ENCODE results near the gene KIF11. TPM values are rescaled to one million over a fixed set of nuclear protein-coding genes. Genes with fewer than 3 reads are reported as not detected.

The KIF11 gene
- total RNA-seq, 1 experiment from 2014 or later = 37.4 TPM

DNA sequence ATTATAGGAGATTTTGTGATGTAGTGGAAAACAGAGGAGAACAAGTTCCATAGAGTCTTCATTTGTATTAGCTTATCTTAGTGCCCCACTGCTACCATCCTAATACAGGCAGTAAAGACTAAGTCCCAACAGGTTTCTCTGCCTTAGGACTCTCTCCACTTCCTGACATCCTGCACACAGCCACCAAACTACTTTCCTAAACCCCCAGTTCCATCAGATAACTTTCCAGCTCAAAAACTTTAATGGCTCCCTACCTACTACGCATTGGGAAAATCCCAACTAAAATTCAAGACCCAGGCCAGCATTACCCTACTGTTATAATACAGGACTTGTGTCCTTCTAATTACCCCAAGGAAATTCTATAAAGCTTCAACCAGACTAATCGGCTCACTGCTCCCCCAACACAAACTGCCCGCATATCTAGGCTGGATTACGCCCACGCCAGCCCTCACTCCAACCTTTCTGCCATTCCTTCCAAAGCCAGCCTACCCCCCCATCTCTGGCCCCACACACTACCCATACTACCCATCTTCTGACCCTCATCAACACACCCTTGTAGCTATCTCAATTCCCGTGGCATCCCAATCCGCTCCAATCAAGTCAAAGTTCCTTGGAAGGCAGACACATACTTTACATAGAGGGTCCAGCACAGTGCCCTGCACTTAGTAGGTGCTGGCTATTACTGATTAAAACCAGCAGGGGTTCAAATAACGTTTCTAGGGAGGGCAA is 20.4 kb upstream of the KIF11 start:
- BruUV-seq (replicated peaks) = no TSS peak
- CTCF ChIA-PET = interaction anchor here (1.2 kb wide), 1 partner anchor 56 kb away, joined by 3 read pairs; no protein-coding TSS in a partner anchor
- H3K27me3 Mint-ChIP-seq (ENCODE audit: unreplicated experiment) = no peaks in the 10 kb centered on the region
- no peaks in the 10 kb centered on the region for H3K9me3 Mint-ChIP-seq (ENCODE audit: low read depth, unreplicated experiment)
- H3K27ac Mint-ChIP-seq (ENCODE audit: unreplicated experiment) = peak overlapping the region; percentile 30
- peak overlapping the region; percentile 76 for H3K4me3 Mint-ChIP-seq (ENCODE audit: low read depth, unreplicated experiment)
- DNase-seq = no peak
- intact Hi-C loops (cut with micrococcal nuclease; ENCODE audit: unreplicated experiment) = no loop called here
- TF ChIP-seq, protein P1, sequence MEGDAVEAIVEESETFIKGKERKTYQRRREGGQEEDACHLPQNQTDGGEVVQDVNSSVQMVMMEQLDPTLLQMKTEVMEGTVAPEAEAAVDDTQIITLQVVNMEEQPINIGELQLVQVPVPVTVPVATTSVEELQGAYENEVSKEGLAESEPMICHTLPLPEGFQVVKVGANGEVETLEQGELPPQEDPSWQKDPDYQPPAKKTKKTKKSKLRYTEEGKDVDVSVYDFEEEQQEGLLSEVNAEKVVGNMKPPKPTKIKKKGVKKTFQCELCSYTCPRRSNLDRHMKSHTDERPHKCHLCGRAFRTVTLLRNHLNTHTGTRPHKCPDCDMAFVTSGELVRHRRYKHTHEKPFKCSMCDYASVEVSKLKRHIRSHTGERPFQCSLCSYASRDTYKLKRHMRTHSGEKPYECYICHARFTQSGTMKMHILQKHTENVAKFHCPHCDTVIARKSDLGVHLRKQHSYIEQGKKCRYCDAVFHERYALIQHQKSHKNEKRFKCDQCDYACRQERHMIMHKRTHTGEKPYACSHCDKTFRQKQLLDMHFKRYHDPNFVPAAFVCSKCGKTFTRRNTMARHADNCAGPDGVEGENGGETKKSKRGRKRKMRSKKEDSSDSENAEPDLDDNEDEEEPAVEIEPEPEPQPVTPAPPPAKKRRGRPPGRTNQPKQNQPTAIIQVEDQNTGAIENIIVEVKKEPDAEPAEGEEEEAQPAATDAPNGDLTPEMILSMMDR (IDR thresholded peaks at IDR 0.05; ENCODE audit: unreplicated experiment) = no peak
- peaks cover 32% of the 10 kb centered on the region for H3K36me3 Mint-ChIP-seq (ENCODE audit: insufficient read depth, unreplicated experiment)
- H3K4me1 Mint-ChIP-seq (ENCODE audit: low read depth, unreplicated experiment) = peaks cover 34% of the 10 kb centered on the region

DNA sequence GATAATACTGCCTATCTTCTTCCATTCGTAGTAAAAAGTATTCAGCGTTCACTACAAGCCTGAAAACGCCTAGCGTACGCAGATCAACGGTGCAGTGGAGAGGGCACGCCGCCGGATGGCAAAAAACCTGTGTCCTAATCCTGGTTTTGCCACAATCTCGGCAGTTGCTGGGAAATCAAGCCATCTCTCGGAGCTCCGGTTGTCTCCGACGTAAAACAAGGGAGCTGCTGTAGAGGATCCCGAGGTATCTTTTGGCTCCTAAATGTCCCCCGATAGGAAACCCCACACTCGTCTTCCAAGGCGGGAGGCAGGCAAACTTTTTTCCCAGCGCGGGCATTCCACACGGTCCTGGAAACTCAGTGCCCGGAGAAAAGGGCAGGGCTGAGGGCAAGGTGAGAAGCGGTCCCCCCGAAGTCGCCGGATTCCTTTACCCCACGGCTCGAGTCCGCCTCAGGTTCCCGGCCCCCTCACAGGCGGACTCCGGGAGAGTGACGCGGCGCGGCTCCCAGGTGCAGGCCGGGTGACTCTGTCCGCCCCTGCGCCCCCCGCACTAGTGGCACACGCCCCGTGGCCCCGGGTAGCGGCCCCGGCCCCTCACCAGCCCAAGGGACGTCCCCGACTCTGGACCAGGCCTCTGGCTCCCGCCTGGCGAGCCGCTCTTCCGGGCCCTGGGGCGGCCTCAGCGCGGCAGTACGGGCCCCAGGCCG is 19.7 kb upstream of the KIF11 start:
- CTCF ChIA-PET = interaction anchor here (1.0 to 3.4 kb wide), 2 partner anchors 18 to 56 kb away, joined by 11 to 13 read pairs; no protein-coding TSS in a partner anchor
- BruUV-seq (replicated peaks) = TSS peak; percentile 38
- Mint-ChIP-seq H3K9me3 (ENCODE audit: low read depth, unreplicated experiment) (no peaks in the 10 kb centered on the region), H3K4me3 (ENCODE audit: low read depth, unreplicated experiment) (peak overlapping the region; percentile 76), H3K36me3 (ENCODE audit: insufficient read depth, unreplicated experiment) (peaks cover 32% of the 10 kb centered on the region), H3K4me1 (ENCODE audit: low read depth, unreplicated experiment) (peaks cover 27% of the 10 kb centered on the region), H3K27me3 (ENCODE audit: unreplicated experiment) (no peaks in the 10 kb centered on the region), H3K27ac (ENCODE audit: unreplicated experiment) (peak overlapping the region; percentile 30)
- intact Hi-C loops (cut with micrococcal nuclease; ENCODE audit: unreplicated experiment) = no loop called here
- DNase-seq = no peak
- TF ChIP-seq, protein P1 (IDR thresholded peaks at IDR 0.05; ENCODE audit: unreplicated experiment) = no peak

DNA sequence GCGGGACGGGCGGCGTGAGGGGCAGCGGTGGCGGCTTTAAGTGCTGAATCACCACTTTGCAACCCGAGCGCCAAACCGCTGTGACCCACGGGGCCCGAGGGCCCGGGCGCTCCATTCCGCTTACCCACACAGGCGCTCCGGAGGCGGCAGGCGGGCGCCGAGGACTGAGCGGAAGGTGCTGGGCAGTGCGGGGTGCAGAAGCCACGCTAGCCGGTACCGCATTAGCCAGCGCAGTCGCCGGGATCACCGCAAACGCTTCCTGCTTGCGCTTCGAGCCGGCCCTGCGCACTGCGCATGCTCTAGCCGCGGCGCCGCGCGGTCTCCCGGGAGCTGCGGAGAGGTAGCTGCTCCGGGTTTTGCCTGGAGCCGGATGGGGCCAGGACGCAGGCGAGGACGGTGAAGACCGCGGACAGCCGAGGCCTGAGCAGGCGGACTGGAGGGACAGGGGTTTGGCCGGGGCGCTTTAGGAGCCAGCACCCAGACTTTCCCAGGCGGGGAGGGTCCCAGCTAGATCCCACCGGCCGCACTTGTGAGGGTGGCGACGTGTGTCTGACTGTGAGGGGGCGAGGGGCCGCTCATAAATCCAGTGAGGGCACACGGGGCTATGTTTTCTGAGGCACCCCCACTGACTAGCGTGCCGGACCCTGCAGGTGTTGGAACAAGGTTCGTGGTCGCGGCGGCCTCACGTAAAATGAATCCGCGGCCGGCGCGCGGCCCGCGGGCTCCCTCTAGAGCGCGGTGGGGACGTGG is 19.0 kb upstream of the KIF11 start, which contains the start of gene IDE:
IDE (minus strand) TSS at position 296 of the 750 bp plus-strand sequence; CDS start at position 222, 74 bp downstream.
- Mint-ChIP-seq H3K36me3 (ENCODE audit: insufficient read depth, unreplicated experiment) (peaks cover 27% of the 10 kb centered on the region), H3K27me3 (ENCODE audit: unreplicated experiment) (no peaks in the 10 kb centered on the region), H3K4me1 (ENCODE audit: low read depth, unreplicated experiment) (peaks cover 25% of the 10 kb centered on the region), H3K27ac (ENCODE audit: unreplicated experiment) (peak within 1 kb of the TSS; percentile 30), H3K4me3 (ENCODE audit: low read depth, unreplicated experiment) (peak within 1 kb of the TSS; percentile 76), H3K9me3 (ENCODE audit: low read depth, unreplicated experiment) (no peaks in the 10 kb centered on the region)
- DNase-seq = peak; percentile 81
- no TSS peak for BruUV-seq (replicated peaks)
- TF ChIP-seq, protein P1 (IDR thresholded peaks at IDR 0.05; ENCODE audit: unreplicated experiment) = peak; percentile 34
- intact Hi-C loops (cut with micrococcal nuclease; ENCODE audit: unreplicated experiment) = loop anchor here (1.0 kb wide), 1 partner anchor 57 kb away; no protein-coding TSS in a partner anchor
- CTCF ChIA-PET = interaction anchor here (1.0 to 3.4 kb wide), 2 partner anchors 17 to 57 kb away, joined by 11 to 13 read pairs; no protein-coding TSS in a partner anchor

Measured in Calu3 (cell line).